ENCODE results near the gene LMNA. TPM values are rescaled to one million over a fixed set of nuclear protein-coding genes. Genes with fewer than 3 reads are reported as not detected.

Gene LMNA
- total RNA-seq, 1 experiment from 2014 or later, result 68.8 TPM

DNA sequence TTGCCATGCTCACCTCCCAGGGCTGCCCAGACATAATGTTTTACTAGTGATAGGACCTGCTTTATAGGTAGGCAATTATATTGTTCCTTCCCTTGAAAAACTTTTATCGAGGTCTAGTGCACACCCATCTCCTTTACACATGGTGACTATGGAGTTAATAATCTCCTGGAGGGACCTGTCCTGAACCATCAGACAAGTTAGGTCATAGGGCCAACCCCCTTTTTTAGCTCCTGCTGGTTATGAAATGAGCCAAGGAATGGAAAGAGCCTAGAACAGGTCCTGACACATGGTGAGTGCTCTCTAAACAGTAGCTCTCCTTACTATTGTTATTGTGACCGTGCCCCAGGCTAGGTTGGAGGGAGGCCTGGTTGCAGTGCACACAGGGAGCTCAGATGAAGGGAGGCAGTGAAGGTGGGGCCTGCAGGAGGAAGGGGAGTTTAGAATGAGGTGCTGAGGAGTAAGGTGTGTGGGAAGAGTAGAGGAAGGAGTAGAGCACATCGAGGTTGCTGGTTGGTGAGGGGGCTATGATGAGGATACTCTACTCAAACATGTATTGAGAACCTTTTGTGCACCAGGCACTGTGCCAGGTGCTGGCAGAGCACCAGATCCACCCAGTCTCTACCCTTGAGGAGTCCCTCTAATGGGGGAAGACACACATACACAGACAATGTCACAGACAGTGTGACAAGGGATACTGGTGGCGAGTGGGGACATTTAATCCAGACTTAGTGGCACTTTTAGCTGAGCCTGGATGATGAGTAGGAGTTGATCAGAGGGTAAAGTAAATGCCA is 14.1 kb upstream of the LMNA start:
- no peaks in the 10 kb centered on the region for H3K27me3 Mint-ChIP-seq (ENCODE audit: low read depth)
- TF ChIP-seq IRF2 (CRISPR knock-in tag; IDR thresholded peaks at IDR 0.05; ENCODE audit: borderline replicate concordance, low read depth) (no peak), JUN (CRISPR knock-in tag; IDR thresholded peaks at IDR 0.05) (no peak), FOXP1 (CRISPR knock-in tag; IDR thresholded peaks at IDR 0.05; ENCODE audit: borderline replicate concordance) (no peak), NFATC4 (CRISPR knock-in tag; IDR thresholded peaks at IDR 0.05) (no peak), MYBL2 (CRISPR knock-in tag; IDR thresholded peaks at IDR 0.05) (no peak), TEAD4 (CRISPR knock-in tag; IDR thresholded peaks at IDR 0.05) (no peak)
- TF ChIP-seq, protein P1, sequence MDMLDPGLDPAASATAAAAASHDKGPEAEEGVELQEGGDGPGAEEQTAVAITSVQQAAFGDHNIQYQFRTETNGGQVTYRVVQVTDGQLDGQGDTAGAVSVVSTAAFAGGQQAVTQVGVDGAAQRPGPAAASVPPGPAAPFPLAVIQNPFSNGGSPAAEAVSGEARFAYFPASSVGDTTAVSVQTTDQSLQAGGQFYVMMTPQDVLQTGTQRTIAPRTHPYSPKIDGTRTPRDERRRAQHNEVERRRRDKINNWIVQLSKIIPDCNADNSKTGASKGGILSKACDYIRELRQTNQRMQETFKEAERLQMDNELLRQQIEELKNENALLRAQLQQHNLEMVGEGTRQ (CRISPR knock-in tag; IDR thresholded peaks at IDR 0.05), result no peak
- no peak overlapping the region for H3K27ac Mint-ChIP-seq
- DNase-seq (ENCODE audit: low spot score), result no peak
- ChIA-PET POLR2A (interaction anchor here (0.6 kb wide), 1 partner anchor 17 kb away, joined by 3 read pairs; no protein-coding TSS in a partner anchor), CTCF (interaction anchor here (1.1 to 29.6 kb wide), 8 partner anchors 10 to 125 kb away, joined by 3 to 1176 read pairs (median 3); partner anchors contain the start of gene LMNA)
- no peak overlapping the region for H3K4me3 Mint-ChIP-seq
- no peak for ATAC-seq
- H3K4me1 Mint-ChIP-seq, result peaks cover 47% of the 10 kb centered on the region
- no peaks in the 10 kb centered on the region for H3K9me3 Mint-ChIP-seq
- no peaks in the 10 kb centered on the region for H3K36me3 Mint-ChIP-seq

DNA sequence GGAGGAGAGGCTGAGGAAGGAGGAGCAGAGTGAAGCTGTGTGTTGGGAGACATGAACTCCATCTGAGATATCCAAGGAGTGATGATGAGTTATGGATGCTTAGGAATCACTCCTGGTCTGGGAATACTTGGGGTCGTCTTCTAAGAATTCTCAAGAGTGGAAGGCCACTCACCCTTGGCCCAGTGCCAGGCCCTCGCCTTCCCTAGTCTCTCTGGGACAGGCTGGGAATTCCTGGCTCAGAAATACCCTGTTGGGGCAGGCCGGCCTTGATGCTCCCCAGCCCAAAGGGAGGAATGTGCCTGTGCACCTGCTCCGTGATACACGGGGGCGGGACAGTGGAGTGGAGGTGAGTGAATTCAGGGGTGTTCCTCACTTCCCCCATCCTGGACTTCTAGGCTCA is 12.6 kb upstream of the LMNA start:
- TF ChIP-seq SMAD3 (CRISPR knock-in tag; IDR thresholded peaks at IDR 0.05; ENCODE audit: borderline replicate concordance), result no peak
- TF ChIP-seq, protein P2, sequence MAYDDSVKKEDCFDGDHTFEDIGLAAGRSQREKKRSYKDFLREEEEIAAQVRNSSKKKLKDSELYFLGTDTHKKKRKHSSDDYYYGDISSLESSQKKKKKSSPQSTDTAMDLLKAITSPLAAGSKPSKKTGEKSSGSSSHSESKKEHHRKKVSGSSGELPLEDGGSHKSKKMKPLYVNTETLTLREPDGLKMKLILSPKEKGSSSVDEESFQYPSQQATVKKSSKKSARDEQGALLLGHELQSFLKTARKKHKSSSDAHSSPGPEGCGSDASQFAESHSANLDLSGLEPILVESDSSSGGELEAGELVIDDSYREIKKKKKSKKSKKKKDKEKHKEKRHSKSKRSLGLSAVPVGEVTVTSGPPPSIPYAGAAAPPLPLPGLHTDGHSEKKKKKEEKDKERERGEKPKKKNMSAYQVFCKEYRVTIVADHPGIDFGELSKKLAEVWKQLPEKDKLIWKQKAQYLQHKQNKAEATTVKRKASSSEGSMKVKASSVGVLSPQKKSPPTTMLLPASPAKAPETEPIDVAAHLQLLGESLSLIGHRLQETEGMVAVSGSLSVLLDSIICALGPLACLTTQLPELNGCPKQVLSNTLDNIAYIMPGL (CRISPR knock-in tag; IDR thresholded peaks at IDR 0.05), result no peak
- POLR2A ChIA-PET, result interaction anchor here (0.7 to 1.2 kb wide), 2 partner anchors 19 to 181 kb away, joined by 4 to 5 read pairs; partner anchors contain the start of genes MEX3A and SMG5
- H3K27ac Mint-ChIP-seq, result peak overlapping the region; percentile 57; the same call in 1 of the 2 replicates
- H3K4me3 Mint-ChIP-seq, result no peak overlapping the region
- no peaks in the 10 kb centered on the region for H3K36me3 Mint-ChIP-seq
- H3K4me1 Mint-ChIP-seq, result peaks cover 47% of the 10 kb centered on the region
- H3K9me3 Mint-ChIP-seq, result no peaks in the 10 kb centered on the region
- ATAC-seq (no peak), DNase-seq (ENCODE audit: low spot score) (no peak)
- CTCF ChIA-PET, result interaction anchor here (1.2 to 29.6 kb wide), 3 partner anchors 23 to 112 kb away, joined by 3 to 1176 read pairs (median 5); partner anchors contain the start of gene LMNA
- no peaks in the 10 kb centered on the region for H3K27me3 Mint-ChIP-seq (ENCODE audit: low read depth)

DNA sequence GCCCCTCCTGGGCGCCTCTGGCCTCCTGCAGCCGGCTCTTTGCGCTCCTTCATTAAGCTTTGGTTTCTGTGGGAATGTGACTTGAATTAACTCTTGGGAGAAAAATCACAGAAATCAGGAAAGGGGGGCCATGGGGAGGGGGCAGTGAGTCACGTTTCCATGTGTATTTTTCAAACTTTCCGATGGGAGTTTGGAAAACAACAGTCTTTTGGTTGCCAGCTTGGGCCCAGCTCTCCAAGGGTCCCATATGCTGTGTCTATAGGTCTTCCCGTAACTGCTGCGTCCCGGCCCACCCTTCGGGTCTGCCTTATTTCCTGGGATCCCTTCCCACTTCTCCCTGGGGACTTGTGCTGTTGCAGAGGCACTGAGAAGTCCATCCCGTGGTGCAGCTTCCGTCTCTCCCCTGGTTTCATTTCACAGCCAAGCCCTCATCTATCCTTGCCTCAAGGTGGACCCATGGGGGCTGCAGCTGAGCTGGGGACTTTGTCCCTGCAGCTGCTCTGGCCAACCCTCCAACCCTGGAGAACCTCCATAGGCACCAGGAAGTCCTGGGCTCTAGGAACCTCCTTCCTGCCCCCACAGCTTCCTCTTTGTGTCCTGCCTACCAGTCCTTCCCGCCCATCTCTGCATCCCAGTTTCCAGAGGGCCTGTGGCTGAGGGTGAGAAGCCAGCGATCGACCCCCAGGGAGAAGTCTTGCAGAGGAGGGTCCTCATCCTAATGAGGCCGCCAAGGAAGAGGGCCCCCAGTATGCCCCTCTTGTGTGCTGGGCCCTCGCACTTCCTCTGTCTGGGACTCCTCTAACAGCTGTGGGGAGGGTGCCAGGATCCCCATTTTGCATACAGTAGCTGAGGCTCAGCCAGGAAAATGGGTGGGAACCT is 11.6 kb upstream of the LMNA start:
- no peaks in the 10 kb centered on the region for H3K27me3 Mint-ChIP-seq (ENCODE audit: low read depth)
- peaks cover 55% of the 10 kb centered on the region for H3K4me1 Mint-ChIP-seq
- no peak for ATAC-seq
- TF ChIP-seq, protein P3, sequence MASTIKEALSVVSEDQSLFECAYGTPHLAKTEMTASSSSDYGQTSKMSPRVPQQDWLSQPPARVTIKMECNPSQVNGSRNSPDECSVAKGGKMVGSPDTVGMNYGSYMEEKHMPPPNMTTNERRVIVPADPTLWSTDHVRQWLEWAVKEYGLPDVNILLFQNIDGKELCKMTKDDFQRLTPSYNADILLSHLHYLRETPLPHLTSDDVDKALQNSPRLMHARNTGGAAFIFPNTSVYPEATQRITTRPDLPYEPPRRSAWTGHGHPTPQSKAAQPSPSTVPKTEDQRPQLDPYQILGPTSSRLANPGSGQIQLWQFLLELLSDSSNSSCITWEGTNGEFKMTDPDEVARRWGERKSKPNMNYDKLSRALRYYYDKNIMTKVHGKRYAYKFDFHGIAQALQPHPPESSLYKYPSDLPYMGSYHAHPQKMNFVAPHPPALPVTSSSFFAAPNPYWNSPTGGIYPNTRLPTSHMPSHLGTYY (CRISPR knock-in tag; IDR thresholded peaks at IDR 0.05), result no peak
- TF ChIP-seq, protein P4, sequence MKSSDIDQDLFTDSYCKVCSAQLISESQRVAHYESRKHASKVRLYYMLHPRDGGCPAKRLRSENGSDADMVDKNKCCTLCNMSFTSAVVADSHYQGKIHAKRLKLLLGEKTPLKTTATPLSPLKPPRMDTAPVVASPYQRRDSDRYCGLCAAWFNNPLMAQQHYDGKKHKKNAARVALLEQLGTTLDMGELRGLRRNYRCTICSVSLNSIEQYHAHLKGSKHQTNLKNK (CRISPR knock-in tag; IDR thresholded peaks at IDR 0.05), result no peak
- no peak for TF ChIP-seq GTF2I (CRISPR knock-in tag; conservative IDR thresholded peaks at IDR 0.05)
- DNase-seq (ENCODE audit: low spot score), result no peak
- H3K4me3 Mint-ChIP-seq, result no peak overlapping the region
- CTCF ChIA-PET, result interaction anchor here (0.9 to 29.6 kb wide), 6 partner anchors 12 to 122 kb away, joined by 3 to 1176 read pairs (median 5); partner anchors contain the start of gene LMNA
- POLR2A ChIA-PET, result interaction anchor here (0.5 to 3.1 kb wide), 6 partner anchors 10 to 180 kb away, joined by 3 to 12 read pairs (median 4); partner anchors contain the start of genes LMNA, MEX3A and SMG5
- H3K36me3 Mint-ChIP-seq, result no peaks in the 10 kb centered on the region
- H3K27ac Mint-ChIP-seq, result 0 out of 2 replicates have a peak overlapping the region, but pooled peaks have one; percentile 16
- no peaks in the 10 kb centered on the region for H3K9me3 Mint-ChIP-seq
